VCaP (cell line): ENCODE data around the gene COMMD7.
"Not testable (repeated sequence)": the region's sequence is repeated elsewhere in the genome, so short reads cannot be mapped to it uniquely, and the experiment has no call there.

Experiments
- H3K27ac ChIP-seq: fragments of 450-650 bp; 2 replicates; pipeline ENCODE4 v1.5.1; 2017
- CTCF ChIP-seq: fragments of 450-650 bp; conservative IDR thresholded peaks from 2 replicates; pipeline ENCODE4 v1.5.1; 2017; ENCODE audit warnings: mild to moderate bottlenecking, moderate library complexity

The COMMD7 gene

DNA sequence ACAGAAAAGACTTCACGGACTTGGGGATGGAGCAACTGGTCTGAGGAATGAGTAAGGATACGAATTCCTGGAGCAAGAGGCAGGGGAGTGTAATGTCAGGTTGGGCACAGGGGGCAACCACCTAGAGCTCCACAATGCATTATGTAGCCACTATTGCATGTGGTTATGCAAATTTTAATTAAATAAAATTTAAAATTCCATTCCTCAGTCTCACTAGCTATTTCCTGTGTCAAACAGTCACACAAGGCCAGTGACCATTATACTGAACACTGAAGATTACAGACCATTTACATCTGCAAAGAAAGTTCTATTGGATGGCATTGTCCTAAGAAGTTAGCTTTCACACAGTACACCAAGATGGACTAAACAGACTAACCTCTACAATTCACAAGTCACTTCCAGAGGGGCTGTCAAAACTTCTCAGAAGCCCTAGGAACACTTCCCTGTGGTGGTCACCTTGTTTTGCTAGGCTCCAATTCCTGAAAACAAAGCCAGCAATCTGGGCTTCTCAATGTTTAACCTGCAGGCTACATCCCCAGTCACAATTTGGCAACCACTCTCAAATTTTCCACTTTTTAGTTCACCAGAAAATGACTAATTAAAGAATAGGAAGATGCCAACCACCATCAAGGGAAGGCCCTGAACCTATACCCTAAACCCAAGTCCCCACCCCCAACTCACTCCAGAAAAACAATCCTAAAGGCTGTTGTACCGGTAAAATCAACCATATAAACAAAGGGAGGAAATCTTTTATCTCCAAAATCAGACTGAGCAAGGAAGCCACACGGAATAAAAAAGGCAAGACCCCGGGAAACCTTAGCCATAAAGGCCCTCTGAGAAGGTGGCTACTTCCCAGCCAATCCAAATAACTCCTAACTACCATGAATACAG, 35.3 kb downstream of the COMMD7 start:
- TF ChIP-seq CTCF, result no peak
- H3K27ac ChIP-seq, result peak overlapping the region; percentile 47

DNA sequence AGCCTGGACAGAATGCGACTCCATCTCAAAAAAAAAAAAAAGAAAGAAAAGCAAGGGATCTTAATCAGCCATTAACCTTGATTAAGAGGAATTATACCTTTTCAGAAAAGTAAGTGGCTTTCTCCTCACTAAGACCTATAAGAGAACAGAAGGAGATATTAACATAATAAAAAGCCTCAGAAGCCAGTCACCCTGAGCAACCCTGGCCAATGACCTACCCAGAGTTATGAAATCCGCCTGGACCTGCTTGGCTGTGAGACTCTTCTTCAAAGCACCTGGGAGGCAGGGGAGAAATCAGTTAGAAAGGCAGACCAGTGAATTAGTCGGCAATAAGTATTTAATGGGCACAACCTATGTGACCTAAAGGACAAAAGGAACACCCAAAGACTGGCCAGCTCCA, 36.8 kb downstream of the COMMD7 start:
- no peak for TF ChIP-seq CTCF
- H3K27ac ChIP-seq, result no peak overlapping the region

- peak overlapping the region; percentile 60 for H3K27ac ChIP-seq
- TF ChIP-seq CTCF, result no peak
Measured at GRCh38 chr20:32702706-32703425, 40.4 kb downstream of the COMMD7 start.

- no peak for TF ChIP-seq CTCF
Measured at GRCh38 chr20:32697608-32698007, 45.7 kb downstream of the COMMD7 start.

GRCh38 chr20:32695089-32695488, 48.2 kb downstream of the COMMD7 start:
- peak overlapping the region; percentile 74 for H3K27ac ChIP-seq
- no peak for TF ChIP-seq CTCF

More at GRCh38 chr20:32697608-32698007, 45.7 kb downstream of the COMMD7 start:
- no peak overlapping the region for H3K27ac ChIP-seq

GRCh38 chr20:32688966-32689365, 54.3 kb downstream of the COMMD7 start:
- H3K27ac ChIP-seq, result not testable (repeated sequence)

- no peak overlapping the region for H3K27ac ChIP-seq
- no peak for TF ChIP-seq CTCF
Measured at GRCh38 chr20:32687180-32687532, 56.1 kb downstream of the COMMD7 start.
